ENCODE measurements around the gene NPC1.
A peak's percentile ranks its signal among the peaks of the same experiment; 100 is the strongest.
"Not testable (repeated sequence)": the region's sequence is repeated elsewhere in the genome, so short reads cannot be mapped to it uniquely, and the experiment has no call there.

The NPC1 gene

DNA sequence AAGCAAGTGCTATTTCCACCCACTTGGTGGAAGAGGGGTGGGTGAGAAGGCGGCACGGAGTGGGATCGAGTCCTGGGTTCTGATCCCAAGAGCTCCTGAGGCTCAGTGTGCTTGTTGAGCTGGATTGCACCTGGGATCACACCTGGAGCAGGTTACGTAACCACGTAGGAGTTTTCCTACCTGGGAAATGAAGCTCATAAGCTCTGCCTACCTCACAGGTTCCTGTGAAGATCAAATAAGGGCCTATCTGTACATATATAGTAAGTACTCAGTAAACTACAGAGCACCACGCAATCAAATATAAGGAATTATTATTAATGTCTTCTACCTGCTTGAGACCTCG lies 11.0 kb downstream of the NPC1 start:
- DNase-seq (ENCODE audit: low spot score) = no peak

DNA sequence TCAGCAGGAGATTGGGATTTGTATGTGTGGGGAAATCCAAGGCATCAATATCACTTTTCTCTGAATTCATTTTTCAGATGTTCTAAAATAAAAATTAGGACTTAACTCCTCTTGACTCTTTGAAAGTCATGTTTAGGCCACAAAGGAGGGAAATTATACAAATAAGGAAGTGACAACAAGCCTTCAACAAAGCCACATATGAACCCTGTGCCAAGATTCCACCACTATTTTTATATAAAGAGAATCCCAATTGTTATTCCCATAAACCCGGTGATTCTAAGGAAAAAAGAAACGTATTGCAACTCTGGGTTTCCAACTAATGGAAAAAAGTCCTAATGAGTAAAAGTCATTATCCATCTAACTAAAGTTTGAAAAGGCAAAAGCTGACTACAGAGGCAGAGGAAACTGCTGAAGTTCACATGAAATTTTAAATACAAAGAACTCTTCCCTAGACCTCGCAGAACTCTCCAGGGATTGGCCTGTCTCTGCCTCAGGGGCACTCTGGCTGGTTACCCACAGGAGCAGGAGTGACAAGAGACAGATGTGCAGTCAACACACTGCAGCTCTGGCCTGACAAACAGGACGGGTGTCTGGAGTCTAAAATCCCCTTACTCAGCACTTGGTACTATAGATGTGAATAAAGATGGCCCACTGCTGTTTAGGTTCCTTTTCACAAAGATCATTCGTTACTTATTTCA lies 11.5 kb downstream of the NPC1 start:
- DNase-seq (ENCODE audit: low spot score) = no peak

DNA sequence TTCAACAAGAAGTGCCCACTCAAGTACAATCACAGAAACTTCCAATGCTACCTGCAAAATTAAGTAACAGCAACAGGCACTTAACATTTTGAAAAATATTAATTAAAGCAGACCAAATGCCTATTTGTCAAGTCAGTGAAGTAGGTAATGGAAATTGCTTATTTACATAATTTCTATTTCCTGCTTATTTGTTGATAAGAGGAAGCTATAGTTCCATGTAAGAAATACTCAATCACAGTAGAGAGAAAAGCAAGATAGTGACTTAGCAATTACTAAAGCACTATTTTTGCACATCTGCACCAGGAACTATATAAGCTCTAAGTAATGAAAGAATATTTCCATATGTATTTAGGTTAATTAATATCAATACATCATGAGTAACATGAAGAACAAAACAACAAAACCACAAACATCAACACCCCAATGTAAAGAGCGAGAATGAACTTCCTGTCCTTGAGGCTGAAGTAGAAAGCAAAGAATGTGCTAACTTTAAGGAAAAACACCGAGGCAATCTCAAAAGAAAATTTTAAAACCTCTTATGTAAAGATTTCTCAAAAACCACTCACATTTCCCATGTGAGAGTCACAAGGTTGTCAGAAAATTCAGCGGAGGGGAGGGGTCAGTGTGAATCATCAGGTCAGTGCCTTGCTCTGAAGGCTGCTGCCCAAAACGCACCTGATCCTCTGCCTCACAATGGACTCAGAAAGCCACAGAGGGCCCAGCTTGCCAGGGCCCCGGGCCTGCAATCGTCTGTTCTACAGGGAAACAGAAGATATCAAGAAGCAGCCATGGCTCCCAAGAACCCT lies 12.5 kb downstream of the NPC1 start:
- DNase-seq (ENCODE audit: low spot score) = peak; percentile 63

DNA sequence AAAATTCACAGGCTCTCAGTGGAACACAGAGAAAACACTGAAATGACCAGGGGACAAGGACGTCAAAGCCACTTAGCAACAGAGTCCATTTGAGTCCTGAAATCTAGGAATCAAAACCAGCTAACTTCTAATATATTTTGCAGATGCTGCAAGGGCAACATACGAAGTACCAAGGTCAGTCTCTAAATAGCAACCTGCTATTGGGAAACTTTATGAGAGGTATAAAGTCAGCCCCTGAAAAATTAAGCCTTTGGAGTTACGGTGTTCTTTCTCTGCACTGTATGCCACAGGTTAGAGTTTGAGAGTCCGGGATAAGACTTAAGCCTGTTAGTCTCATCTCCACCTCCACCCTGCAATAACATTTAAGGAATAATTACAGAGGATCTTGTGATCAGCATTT lies 13.3 kb downstream of the NPC1 start:
- no peak for DNase-seq (ENCODE audit: low spot score)

DNA sequence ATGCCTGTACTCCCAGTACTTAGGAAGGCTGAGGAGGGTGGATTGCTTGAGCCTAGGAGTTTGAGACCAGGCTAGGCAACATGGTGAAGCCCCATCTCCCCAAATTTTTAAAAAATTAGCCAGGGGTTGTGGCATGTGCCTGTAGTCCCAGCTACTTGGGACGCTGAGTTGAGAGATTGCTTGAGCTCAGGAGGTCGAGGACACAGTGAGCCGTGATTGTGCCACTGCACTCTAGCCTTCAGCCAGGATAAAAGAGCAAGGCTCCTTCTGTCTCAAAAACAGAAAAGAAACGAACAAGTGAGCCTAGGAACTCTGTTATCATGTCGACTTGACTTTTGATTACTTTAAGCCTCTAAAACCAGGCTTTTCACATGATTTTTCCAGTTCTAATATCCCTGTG lies 13.7 kb downstream of the NPC1 start:
- no peak for DNase-seq (ENCODE audit: low spot score)

DNA sequence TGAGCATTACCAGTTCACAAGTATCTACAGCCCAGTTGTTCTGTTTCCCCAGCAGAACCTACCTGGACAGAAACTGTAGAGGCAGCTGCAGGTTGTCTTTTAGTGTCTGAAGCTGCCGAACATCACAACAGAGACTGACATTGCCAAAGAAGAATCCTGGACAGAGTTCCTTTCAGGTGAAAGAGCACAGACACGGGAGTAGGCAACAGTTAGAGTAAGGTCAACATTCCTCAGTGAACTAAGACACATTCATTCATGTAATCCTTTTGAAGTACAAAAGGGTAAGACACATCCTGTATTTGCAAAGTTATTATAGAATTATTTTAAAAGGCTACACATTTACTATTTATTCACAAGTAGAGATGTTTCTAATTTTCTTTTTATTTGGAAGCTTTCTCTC lies 14.3 kb downstream of the NPC1 start:
- DNase-seq (ENCODE audit: low spot score) = no peak

DNA sequence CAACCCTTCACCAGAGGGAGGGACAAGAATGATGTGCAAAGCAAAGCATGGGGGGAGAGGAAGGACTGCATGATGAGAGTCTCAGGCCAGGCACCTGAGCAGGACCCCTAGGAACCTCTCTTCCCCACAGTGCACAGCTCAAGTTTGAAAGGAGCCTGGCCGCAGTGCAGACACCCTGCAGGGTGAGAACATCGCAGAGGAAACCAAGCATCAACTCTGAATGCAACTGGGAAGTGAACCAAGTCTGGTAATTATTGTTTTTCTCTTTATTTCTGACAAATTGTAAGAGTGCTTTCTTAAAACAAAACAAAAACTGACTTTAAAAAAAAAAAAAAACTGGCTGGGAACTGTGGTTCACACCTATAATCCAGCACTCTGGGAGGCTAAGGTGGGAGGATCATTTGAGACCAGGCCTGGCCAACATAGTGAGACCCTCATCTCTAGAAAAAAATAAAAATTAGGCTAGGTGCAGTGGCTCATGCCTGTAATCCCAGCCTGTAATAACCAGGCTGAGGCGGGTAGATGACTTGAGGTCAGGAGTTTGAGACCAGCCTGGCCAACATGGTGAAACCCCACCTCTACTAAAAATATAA lies 15.3 kb downstream of the NPC1 start:
- DNase-seq (ENCODE audit: low spot score) = peak; percentile 13

DNA sequence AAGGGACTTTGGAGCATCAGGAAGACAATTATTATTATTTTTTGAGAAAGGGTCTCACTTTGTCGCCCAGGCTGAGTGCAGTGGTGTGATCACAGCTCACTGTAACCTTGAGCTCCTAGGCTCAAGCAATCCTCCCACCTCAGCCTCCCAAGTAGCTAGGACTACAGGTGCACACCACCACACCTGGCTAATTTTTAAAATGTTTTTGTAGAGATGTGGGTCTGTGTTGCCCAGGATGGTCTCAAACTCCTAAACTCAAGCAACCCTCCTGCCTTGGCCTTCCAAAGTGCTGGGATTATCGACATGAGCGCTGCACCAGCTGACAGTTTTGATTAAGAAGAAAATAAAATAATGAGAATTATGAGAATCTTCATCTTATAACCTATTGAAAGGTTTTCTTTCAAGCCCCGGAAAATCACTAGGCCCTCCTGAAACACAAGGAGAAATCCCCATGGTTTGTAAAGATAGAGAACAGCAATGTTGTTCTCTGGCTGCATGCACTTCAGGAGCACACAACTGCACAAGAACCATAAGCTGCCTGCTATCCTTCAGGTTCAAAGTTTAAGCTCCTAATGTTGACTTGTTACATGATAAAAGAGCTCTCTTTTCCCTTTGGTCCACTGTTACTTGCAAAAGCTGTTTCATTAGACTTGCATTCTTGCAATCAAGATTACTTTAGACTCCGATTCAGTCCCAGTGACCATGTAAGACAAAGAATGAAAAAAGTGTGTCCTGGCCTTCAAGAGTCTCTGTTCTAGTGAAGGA lies 16.8 kb downstream of the NPC1 start:
- DNase-seq (ENCODE audit: low spot score) = no peak

DNA sequence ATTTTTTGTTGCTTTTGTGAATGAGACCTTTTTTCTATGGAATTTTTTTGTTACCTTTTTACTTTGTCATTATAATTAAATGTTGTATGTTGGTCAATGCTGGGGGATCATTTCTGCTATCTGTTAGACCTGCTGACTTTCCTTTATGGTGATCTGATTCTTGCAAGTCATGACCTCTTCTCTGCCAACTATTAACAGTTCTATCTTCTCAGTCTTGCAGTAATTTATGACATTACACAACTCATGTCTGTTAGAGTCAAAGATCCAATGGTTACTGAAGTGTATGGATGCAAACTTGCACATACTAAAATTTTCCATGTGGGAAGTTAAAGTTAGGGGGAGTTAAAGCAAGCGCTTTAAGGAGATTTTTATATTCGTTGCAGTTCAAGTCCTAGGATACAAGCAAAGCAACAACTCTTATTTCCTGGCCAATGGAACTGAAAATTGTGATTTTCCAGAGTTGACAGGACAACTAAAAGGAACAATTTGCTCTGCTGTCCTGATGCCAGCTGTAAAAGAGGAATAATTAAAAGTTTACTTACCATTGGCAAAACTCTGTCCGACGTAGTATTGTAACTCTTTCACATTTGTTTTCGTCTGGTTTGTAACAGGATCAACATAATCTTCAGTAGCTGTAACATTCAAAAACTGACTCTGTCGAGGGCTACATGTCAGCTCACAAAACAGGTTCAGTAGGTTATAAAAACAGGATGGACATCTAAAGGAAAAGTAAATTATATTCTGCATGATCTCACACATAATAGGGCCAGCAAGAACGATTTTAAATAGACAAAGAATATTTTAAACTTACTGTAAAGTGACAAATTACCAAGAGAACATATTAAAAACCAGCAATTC lies 17.8 kb downstream of the NPC1 start:
- DNase-seq (ENCODE audit: low spot score) = no peak

DNA sequence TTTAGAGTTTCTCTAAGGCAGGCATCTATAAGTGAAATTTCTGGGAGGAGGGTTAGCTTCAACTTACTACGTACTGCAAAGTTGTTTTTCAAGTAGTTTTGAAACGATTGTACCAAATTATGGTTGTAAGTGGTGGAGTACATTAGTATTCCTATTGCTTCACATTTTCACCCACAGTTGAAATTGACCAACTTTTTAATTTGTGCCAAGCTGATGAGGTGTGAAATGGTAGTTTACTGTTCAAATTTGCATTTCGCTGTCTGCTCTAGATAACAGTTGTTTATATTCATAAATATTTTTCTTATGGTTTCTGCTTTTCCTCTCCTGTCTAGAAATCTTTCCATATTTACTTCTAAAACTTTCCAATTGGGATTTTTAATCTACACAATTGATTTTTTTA lies 18.6 kb downstream of the NPC1 start:
- DNase-seq (ENCODE audit: low spot score) = no peak

DNA sequence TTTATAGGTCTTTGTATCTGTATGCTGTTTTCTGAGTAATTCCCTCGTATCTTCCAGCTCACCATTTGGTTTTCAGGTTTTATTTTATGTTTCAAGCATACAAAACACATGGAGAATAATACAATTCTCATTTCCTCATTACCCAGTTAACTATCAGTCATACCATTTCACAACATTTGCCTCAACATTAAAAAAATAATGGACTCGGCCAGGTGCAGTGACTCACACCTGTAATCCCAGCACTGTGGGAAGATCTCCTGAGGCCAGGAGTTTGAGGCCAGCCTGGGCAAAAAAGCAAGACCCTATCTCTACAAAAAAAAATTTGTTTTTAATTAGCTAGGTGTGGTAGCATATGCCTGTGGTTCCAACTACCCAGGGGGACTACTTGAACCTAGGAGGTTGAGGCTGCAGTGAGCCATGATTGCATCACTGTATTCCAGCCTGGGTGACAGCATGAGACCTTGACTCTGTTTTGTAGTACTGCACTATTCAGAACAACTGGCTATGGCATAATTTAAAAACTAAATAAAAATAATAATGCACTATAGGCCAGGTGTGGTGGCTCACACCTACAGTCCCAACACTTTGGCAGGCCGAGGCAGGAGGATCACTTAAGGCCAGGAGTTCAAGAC lies 20.3 kb downstream of the NPC1 start:
- no peak for DNase-seq (ENCODE audit: low spot score)

DNA sequence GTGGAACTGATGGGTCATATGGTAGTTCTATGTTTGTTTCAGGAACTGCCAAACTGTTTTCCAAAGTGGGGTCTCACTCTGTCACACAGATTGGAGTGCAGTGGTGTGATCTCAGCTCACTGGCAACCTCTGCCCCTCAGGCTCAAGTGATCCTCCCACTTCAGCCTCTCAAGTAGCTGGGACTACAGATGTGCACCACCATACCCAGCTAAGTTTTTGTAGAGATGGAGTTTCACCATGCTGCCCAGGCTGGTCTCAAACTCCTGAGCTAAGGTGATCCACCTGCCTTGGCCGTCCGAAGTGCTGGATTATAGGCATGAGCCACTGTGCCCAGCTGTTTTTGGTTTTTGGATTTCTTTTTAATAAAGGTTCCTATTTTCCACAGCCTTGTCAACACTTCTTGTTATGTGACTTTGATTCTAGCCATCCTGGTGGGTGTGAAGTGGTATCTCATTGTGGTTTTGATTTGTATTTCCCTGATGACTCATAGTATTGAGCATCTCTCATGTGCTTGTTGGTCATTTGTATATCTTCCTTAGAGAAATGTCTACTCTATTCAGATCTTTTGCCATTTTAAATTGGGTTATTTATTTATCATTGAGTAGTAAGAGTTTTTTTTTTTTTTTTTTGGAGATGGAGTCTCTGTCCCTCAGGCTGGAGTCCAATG lies 22.8 kb downstream of the NPC1 start:
- DNase-seq (ENCODE audit: low spot score) = peak; percentile 58

DNA sequence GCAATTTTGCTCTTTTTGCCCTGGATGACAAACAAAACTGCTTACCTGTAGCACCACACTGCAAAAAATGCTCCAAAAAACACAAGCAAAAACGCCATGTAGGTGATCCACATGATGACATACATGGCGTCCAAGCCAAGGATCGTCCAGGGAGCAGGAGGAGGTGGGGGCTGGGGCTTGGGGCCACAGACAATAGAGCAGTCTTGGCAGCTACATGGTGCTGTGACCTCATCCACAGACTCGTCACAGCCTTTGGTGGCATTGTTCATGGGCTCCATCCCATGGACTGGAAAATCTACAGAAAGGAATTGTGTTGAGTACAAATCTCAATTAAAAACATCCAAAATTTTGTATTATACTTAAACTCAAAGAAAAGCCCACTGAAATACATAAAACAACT lies 26.1 kb downstream of the NPC1 start:
- no peak for DNase-seq (ENCODE audit: low spot score)

DNA sequence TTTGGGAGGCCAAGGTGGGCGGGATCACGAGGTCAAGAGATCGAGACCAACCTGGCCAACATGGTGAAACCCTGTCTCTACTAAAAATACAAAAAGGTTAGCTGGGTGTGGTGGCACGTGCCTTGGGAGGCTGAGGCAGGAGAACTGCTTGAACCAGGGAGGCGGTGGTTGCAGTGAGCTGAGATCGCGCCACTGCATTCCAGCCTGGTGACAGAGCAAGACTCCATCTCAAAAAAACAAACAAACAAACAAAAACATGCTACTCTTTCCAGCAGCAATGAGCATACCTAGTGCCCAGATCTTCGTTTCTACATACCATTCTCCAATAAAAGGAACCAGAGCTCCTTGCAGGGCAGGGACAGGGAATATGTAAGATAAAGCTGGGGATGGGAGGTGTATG lies 28.8 kb downstream of the NPC1 start:
- DNase-seq (ENCODE audit: low spot score) = not testable (repeated sequence)

DNA sequence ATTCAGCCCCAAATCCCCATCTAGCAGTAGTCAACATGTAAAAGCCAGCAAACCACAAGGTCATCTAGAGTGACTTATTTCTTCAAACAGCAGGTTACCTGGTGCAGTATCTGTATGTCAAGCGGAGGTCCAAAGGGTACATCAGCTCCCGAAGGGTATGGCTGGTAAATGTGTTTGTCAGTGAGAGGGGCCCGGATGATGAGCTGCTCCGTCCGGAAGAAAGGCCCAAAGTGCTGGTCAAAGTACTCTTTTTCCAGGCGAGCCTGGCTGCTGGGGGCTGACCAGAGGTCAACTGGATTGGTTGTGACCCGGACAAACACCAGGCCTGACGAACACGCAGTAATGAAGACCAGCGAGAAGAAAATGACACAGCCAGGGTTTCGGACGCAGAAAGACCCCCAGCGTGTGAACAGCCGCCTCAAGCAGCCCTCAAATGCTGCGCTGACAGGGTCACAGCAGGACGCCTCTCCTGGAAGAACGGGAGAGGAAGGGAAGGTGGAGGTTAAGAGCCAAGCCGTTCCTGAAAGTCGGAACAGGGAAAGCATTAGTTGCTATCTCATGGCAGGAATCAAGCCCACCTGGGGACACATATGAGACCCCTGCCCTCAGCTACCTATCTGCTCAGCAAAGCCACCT lies 30.0 kb downstream of the NPC1 start:
- no peak for DNase-seq (ENCODE audit: low spot score)

DNA sequence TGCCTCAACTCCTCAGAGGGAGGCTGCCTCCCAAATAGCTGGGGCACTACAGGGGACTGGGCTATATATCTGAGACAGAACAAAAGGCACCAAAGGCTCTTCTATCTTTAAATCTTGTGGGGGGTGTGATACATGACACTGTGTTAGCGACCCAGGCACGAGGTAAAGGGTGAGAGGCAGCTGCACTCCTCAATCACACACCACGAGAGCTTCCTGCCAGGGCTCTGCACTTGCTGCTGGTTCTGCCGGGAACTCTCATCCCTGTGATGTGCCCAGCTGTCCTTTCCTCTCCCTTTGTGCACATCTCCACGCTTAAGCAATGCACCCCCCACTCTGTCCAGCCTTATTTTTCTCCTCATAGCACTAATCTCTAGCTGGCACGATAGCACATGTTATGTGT lies 32.4 kb downstream of the NPC1 start:
- no peak for DNase-seq (ENCODE audit: low spot score)

DNA sequence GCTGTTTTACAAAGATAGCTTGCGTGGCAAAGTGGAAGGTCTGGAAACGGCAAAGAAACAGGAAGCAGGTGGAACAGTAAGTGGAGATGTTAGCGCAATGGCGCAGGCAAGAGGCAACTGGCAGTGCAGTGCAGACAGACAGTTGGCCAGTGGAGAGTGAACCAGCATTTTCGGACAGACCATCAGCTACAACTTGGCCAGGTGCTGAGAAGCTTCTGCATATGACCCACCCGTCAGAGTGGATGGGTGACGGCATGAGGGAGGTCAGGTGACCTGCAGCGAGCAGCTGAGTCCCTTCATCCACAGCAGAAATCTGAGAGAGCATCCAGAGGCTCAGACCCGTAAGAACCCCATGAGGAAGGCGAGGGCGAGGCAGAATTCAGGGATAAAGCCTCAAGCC lies 33.8 kb downstream of the NPC1 start:
- no peak for DNase-seq (ENCODE audit: low spot score)

DNA sequence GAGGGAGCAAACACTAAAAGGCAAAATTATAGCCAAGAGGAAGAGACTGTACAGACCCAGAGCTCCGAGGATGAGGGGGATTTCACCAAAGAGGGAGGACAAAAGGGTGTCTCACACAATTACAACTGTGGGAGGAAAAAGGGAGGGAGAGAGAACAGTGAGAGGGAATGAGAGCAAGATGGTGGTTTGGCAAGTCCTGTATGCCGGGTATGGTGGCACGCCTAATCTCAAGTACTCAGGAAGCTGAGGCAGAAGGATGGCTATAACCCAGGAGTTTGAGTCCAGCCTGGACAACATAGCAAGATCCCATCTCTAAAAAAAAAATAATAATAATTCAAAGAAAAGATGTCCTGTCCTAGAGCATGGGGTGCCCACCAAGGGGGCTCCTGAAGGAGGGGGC lies 34.3 kb downstream of the NPC1 start:
- DNase-seq (ENCODE audit: low spot score) = no peak

DNA sequence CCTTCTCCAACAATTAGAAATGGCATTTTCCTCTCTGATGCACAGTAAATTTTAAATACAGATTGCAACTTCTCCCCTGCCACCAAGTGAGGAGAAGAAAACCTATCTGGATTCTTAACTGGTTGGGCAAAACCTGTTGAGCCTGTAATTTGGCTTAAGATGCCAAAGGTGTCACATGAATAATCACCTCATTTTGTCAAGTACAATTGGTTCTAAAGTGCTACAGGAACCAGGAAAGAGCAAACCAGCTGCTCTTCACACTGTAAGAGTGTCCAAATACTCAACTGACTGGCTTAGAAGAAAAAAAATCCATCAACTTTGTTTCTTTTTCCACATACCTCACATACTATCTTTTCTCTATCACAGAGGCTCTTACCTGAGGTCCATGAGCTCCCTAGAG lies 35.4 kb downstream of the NPC1 start:
- no peak for DNase-seq (ENCODE audit: low spot score)

DNA sequence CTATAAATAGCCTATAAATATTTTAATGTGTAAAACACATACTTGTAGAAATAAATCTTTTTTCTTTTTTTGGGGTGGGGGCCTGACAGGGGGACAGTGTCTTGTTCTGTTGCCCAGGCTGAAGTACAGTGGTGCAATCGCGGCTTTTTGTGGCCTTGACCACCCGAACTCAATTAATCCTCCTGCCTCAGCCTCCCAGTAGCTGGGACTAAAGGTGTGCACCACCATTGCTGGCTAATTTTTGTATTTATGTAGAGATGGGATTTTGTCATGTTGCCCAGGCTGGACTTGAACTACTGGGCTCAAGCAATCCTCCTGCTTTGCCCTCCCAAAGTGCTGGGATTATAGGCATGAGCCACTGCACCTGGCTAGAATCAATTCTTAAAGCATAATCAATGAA lies 37.6 kb downstream of the NPC1 start:
- DNase-seq (ENCODE audit: low spot score) = no peak
